ENCODE measurements around the gene NT5C.
"Not testable (repeated sequence)": the region's sequence is repeated elsewhere in the genome, so short reads cannot be mapped to it uniquely, and the experiment has no call there.

DNA sequence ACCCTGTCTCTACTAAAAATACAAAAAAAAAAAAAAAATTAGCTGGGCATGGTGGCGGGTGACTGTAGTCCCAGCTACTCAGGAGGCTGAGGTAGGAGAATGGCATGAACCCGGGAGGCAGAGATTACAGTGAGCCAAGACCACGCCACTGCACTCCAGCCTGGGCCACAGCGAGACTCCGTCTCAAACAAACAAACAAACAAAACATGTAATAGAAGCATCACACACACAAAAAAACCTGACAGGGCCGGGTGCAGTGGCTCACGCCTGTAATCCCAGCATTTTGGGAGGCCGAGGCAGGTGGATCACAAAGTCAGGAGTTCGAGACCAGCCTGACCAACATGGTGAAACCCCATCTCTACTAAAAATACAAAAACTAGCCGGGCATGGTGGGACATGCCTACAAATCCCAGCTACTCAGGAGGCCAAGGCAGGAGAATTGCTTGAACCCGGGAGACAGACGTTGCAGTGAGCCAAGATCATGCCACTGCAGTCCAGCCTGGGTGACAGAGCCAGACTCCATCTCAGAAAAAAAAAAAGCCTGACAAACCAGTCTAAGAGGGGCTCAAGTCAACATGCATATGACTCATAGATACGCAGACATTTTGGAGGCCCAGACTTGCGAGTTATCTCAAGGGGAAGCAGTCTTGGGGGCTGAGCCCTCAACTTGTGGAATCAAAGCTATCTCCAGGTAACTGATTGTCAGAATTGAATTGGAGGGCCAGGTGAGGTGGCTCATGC is 2.2 kb upstream of the NT5C start:
- not testable (repeated sequence) for TF ChIP-seq POLR2A, CTCF (IDR thresholded peaks at IDR 0.05)

All from Peyer's patch (tissue), 4 donors.